ENCODE data around the gene FUT1.
"Not testable (repeated sequence)": the region's sequence is repeated elsewhere in the genome, so short reads cannot be mapped to it uniquely, and the experiment has no call there.

FUT1 gene

GRCh38 chr19:48752496-48753365 lies at the start of gene FUT1:
FUT1 (minus strand) TSS chr19:48752641; CDS start chr19:48751281, 1,360 bp downstream.
- peak; percentile 93 for DNase-seq (ENCODE audit: low spot score)

- no peak for DNase-seq (ENCODE audit: low spot score)
Measured at GRCh38 chr19:48799358-48800300, 47.2 kb upstream of the FUT1 start.

- no peak for DNase-seq (ENCODE audit: low spot score)
Measured at GRCh38 chr19:48798937-48799336, 46.5 kb upstream of the FUT1 start.

- no peak for DNase-seq (ENCODE audit: low spot score)
Measured at GRCh38 chr19:48797103-48797502, 44.7 kb upstream of the FUT1 start.

- no peak for DNase-seq (ENCODE audit: low spot score)
Measured at GRCh38 chr19:48796298-48797083, 44.0 kb upstream of the FUT1 start.

GRCh38 chr19:48795685-48796070 lies 43.2 kb upstream of the FUT1 start:
- DNase-seq (ENCODE audit: low spot score) = no peak

GRCh38 chr19:48795055-48795684 lies 42.7 kb upstream of the FUT1 start:
- peak; percentile 71 for DNase-seq (ENCODE audit: low spot score)

GRCh38 chr19:48794291-48794690 lies 41.9 kb upstream of the FUT1 start:
- no peak for DNase-seq (ENCODE audit: low spot score)

- no peak for DNase-seq (ENCODE audit: low spot score)
Measured at GRCh38 chr19:48793271-48793670, 40.8 kb upstream of the FUT1 start.

GRCh38 chr19:48787331-48787730 lies 34.9 kb upstream of the FUT1 start:
- DNase-seq (ENCODE audit: low spot score) = not testable (repeated sequence)

- not testable (repeated sequence) for DNase-seq (ENCODE audit: low spot score)
Measured at GRCh38 chr19:48786422-48786821, 34.0 kb upstream of the FUT1 start.

GRCh38 chr19:48784527-48784926 lies 32.1 kb upstream of the FUT1 start:
- no peak for DNase-seq (ENCODE audit: low spot score)

GRCh38 chr19:48780631-48781391 lies 28.4 kb upstream of the FUT1 start:
- DNase-seq (ENCODE audit: low spot score) = no peak

GRCh38 chr19:48779636-48780035 lies 27.2 kb upstream of the FUT1 start:
- no peak for DNase-seq (ENCODE audit: low spot score)

GRCh38 chr19:48777720-48778119 lies 25.3 kb upstream of the FUT1 start:
- no peak for DNase-seq (ENCODE audit: low spot score)

- DNase-seq (ENCODE audit: low spot score) = no peak
Measured at GRCh38 chr19:48777139-48777538, 24.7 kb upstream of the FUT1 start.

- no peak for DNase-seq (ENCODE audit: low spot score)
Measured at GRCh38 chr19:48772503-48772953, 20.1 kb upstream of the FUT1 start.

- DNase-seq (ENCODE audit: low spot score) = no peak
Measured at GRCh38 chr19:48770734-48771472, 18.5 kb upstream of the FUT1 start.

- peak; percentile 77 for DNase-seq (ENCODE audit: low spot score)
Measured at GRCh38 chr19:48770266-48770665, 17.8 kb upstream of the FUT1 start.

All from LoVo (cell line).